ENCODE data around the gene TRIO. TPM values are rescaled to one million over a fixed set of nuclear protein-coding genes. Genes with fewer than 3 reads are reported as not detected.
A peak's percentile ranks its signal among the peaks of the same experiment; 100 is the strongest.

The TRIO gene
- total RNA-seq, 1 experiment from 2014 or later: 88.8 TPM

DNA sequence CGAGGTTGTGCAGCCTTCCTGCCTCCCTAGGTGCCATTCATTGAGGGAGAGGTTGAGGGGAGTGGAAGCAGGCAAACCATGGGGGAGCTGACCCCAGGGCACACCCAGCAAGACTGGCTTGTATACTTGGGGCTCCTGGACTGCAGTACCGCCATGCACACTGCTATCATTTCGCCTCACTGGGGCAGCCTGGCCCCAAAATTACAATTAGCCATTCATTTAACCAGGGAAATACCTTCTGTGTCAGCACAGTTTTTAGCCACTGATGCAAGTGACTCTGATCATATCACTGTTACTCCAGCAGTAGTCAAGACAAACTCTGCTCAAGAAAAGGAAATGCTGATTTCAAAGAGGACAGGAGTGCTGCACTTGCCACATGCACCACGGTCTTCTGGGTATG, 109.7 kb downstream of the TRIO start:
- Mint-ChIP-seq H3K4me3 (no peak overlapping the region), H3K4me1 (peaks cover 66% of the 10 kb centered on the region), H3K27me3 (ENCODE audit: low read depth) (no peaks in the 10 kb centered on the region), H3K27ac (peak overlapping the region; percentile 32; the same call in 1 of the 2 replicates), H3K9me3 (peaks cover 17% of the 10 kb centered on the region), H3K36me3 (peaks cover 13% of the 10 kb centered on the region)
- DNase-seq (ENCODE audit: low spot score) (no peak), ATAC-seq (no peak)
- ChIA-PET POLR2A (interaction anchor here (0.5 kb wide), 1 partner anchor 12 kb away, joined by 5 read pairs; no protein-coding TSS in a partner anchor), CTCF (interaction anchor here (1.2 kb wide), 1 partner anchor 17 kb away, joined by 5 read pairs; no protein-coding TSS in a partner anchor)
- TF ChIP-seq CBFB (CRISPR knock-in tag; IDR thresholded peaks at IDR 0.05; ENCODE audit: low read depth) (no peak), ZNF138 (CRISPR knock-in tag; conservative IDR thresholded peaks at IDR 0.05) (no peak), NR3C1 (CRISPR knock-in tag; conservative IDR thresholded peaks at IDR 0.05; ENCODE audit: low read depth) (no peak), FOXP1 (CRISPR knock-in tag; IDR thresholded peaks at IDR 0.05; ENCODE audit: borderline replicate concordance) (no peak), RORB (CRISPR knock-in tag; IDR thresholded peaks at IDR 0.05) (no peak), TCF7 (CRISPR knock-in tag; IDR thresholded peaks at IDR 0.05; ENCODE audit: low read depth) (no peak), SOX15 (CRISPR knock-in tag; IDR thresholded peaks at IDR 0.05) (no peak), ZNF416 (CRISPR knock-in tag; IDR thresholded peaks at IDR 0.05) (no peak), NFYB (CRISPR knock-in tag; conservative IDR thresholded peaks at IDR 0.05; ENCODE audit: low read depth) (no peak)
- TF ChIP-seq, protein P1, sequence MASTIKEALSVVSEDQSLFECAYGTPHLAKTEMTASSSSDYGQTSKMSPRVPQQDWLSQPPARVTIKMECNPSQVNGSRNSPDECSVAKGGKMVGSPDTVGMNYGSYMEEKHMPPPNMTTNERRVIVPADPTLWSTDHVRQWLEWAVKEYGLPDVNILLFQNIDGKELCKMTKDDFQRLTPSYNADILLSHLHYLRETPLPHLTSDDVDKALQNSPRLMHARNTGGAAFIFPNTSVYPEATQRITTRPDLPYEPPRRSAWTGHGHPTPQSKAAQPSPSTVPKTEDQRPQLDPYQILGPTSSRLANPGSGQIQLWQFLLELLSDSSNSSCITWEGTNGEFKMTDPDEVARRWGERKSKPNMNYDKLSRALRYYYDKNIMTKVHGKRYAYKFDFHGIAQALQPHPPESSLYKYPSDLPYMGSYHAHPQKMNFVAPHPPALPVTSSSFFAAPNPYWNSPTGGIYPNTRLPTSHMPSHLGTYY (CRISPR knock-in tag; IDR thresholded peaks at IDR 0.05): no peak
- TF ChIP-seq, protein P2, sequence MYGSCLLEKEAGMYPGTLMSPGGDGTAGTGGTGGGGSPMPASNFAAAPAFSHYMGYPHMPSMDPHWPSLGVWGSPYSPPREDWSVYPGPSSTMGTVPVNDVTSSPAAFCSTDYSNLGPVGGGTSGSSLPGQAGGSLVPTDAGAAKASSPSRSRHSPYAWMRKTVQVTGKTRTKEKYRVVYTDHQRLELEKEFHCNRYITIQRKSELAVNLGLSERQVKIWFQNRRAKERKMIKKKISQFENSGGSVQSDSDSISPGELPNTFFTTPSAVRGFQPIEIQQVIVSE (CRISPR knock-in tag; IDR thresholded peaks at IDR 0.05; ENCODE audit: borderline replicate concordance): no peak
- TF ChIP-seq, protein P3, sequence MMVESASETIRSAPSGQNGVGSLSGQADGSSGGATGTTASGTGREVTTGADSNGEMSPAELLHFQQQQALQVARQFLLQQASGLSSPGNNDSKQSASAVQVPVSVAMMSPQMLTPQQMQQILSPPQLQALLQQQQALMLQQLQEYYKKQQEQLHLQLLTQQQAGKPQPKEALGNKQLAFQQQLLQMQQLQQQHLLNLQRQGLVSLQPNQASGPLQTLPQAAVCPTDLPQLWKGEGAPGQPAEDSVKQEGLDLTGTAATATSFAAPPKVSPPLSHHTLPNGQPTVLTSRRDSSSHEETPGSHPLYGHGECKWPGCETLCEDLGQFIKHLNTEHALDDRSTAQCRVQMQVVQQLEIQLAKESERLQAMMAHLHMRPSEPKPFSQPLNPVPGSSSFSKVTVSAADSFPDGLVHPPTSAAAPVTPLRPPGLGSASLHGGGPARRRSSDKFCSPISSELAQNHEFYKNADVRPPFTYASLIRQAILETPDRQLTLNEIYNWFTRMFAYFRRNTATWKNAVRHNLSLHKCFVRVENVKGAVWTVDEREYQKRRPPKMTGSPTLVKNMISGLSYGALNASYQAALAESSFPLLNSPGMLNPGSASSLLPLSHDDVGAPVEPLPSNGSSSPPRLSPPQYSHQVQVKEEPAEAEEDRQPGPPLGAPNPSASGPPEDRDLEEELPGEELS (CRISPR knock-in tag; IDR thresholded peaks at IDR 0.05): no peak
- TF ChIP-seq, protein P4, sequence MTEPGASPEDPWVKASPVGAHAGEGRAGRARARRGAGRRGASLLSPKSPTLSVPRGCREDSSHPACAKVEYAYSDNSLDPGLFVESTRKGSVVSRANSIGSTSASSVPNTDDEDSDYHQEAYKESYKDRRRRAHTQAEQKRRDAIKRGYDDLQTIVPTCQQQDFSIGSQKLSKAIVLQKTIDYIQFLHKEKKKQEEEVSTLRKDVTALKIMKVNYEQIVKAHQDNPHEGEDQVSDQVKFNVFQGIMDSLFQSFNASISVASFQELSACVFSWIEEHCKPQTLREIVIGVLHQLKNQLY (CRISPR knock-in tag; IDR thresholded peaks at IDR 0.05): no peak
- TF ChIP-seq, protein P5, sequence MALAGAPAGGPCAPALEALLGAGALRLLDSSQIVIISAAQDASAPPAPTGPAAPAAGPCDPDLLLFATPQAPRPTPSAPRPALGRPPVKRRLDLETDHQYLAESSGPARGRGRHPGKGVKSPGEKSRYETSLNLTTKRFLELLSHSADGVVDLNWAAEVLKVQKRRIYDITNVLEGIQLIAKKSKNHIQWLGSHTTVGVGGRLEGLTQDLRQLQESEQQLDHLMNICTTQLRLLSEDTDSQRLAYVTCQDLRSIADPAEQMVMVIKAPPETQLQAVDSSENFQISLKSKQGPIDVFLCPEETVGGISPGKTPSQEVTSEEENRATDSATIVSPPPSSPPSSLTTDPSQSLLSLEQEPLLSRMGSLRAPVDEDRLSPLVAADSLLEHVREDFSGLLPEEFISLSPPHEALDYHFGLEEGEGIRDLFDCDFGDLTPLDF (CRISPR knock-in tag; IDR thresholded peaks at IDR 0.05): no peak
- TF ChIP-seq, protein P6, sequence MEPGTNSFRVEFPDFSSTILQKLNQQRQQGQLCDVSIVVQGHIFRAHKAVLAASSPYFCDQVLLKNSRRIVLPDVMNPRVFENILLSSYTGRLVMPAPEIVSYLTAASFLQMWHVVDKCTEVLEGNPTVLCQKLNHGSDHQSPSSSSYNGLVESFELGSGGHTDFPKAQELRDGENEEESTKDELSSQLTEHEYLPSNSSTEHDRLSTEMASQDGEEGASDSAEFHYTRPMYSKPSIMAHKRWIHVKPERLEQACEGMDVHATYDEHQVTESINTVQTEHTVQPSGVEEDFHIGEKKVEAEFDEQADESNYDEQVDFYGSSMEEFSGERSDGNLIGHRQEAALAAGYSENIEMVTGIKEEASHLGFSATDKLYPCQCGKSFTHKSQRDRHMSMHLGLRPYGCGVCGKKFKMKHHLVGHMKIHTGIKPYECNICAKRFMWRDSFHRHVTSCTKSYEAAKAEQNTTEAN (CRISPR knock-in tag; IDR thresholded peaks at IDR 0.05): no peak
- TF ChIP-seq, protein P7, sequence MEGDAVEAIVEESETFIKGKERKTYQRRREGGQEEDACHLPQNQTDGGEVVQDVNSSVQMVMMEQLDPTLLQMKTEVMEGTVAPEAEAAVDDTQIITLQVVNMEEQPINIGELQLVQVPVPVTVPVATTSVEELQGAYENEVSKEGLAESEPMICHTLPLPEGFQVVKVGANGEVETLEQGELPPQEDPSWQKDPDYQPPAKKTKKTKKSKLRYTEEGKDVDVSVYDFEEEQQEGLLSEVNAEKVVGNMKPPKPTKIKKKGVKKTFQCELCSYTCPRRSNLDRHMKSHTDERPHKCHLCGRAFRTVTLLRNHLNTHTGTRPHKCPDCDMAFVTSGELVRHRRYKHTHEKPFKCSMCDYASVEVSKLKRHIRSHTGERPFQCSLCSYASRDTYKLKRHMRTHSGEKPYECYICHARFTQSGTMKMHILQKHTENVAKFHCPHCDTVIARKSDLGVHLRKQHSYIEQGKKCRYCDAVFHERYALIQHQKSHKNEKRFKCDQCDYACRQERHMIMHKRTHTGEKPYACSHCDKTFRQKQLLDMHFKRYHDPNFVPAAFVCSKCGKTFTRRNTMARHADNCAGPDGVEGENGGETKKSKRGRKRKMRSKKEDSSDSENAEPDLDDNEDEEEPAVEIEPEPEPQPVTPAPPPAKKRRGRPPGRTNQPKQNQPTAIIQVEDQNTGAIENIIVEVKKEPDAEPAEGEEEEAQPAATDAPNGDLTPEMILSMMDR (IDR thresholded peaks at IDR 0.05): no peak

DNA sequence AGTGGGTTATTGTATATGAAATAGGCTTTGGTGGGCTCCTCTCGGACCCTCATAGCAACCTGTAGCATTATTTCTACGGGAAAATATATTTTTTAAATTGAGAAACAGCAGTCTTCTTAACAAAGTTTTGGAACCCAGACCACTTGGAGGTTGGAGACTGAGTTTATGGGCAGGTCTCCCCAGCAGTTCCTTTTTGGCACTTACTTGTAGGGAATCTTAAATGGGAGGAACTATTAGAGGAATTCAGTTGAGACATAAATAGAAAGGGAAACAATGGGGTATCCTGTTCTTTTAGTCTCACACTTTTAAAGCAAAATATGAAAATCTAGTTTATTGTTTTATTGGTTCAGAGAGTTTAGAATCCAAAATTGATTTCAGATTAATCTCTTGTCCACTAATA, 111.5 kb downstream of the TRIO start:
- POLR2A ChIA-PET: no interaction called here
- ATAC-seq (no peak), DNase-seq (ENCODE audit: low spot score) (no peak)
- Mint-ChIP-seq H3K9me3 (peaks cover 17% of the 10 kb centered on the region), H3K27me3 (ENCODE audit: low read depth) (no peaks in the 10 kb centered on the region), H3K4me3 (no peak overlapping the region), H3K36me3 (peaks cover 13% of the 10 kb centered on the region), H3K4me1 (peaks cover 70% of the 10 kb centered on the region), H3K27ac (no peak overlapping the region)
- CTCF ChIA-PET: no interaction called here
- no peak for TF ChIP-seq ATF1 (CRISPR knock-in tag; IDR thresholded peaks at IDR 0.05)
- TF ChIP-seq ZNF317 (CRISPR knock-in tag; IDR thresholded peaks at IDR 0.05; ENCODE audit: borderline replicate concordance, low read depth): no peak
- TF ChIP-seq, protein P8, sequence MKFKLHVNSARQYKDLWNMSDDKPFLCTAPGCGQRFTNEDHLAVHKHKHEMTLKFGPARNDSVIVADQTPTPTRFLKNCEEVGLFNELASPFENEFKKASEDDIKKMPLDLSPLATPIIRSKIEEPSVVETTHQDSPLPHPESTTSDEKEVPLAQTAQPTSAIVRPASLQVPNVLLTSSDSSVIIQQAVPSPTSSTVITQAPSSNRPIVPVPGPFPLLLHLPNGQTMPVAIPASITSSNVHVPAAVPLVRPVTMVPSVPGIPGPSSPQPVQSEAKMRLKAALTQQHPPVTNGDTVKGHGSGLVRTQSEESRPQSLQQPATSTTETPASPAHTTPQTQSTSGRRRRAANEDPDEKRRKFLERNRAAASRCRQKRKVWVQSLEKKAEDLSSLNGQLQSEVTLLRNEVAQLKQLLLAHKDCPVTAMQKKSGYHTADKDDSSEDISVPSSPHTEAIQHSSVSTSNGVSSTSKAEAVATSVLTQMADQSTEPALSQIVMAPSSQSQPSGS (CRISPR knock-in tag; IDR thresholded peaks at IDR 0.05; ENCODE audit: borderline replicate concordance, low read depth): no peak
- TF ChIP-seq, protein P9, sequence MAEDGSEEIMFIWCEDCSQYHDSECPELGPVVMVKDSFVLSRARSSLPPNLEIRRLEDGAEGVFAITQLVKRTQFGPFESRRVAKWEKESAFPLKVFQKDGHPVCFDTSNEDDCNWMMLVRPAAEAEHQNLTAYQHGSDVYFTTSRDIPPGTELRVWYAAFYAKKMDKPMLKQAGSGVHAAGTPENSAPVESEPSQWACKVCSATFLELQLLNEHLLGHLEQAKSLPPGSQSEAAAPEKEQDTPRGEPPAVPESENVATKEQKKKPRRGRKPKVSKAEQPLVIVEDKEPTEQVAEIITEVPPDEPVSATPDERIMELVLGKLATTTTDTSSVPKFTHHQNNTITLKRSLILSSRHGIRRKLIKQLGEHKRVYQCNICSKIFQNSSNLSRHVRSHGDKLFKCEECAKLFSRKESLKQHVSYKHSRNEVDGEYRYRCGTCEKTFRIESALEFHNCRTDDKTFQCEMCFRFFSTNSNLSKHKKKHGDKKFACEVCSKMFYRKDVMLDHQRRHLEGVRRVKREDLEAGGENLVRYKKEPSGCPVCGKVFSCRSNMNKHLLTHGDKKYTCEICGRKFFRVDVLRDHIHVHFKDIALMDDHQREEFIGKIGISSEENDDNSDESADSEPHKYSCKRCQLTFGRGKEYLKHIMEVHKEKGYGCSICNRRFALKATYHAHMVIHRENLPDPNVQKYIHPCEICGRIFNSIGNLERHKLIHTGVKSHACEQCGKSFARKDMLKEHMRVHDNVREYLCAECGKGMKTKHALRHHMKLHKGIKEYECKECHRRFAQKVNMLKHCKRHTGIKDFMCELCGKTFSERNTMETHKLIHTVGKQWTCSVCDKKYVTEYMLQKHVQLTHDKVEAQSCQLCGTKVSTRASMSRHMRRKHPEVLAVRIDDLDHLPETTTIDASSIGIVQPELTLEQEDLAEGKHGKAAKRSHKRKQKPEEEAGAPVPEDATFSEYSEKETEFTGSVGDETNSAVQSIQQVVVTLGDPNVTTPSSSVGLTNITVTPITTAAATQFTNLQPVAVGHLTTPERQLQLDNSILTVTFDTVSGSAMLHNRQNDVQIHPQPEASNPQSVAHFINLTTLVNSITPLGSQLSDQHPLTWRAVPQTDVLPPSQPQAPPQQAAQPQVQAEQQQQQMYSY (CRISPR knock-in tag; IDR thresholded peaks at IDR 0.05): no peak
- TF ChIP-seq ZNF396 (CRISPR knock-in tag; IDR thresholded peaks at IDR 0.05; ENCODE audit: borderline replicate concordance): no peak
